PFSK-1 (cell line): ENCODE results near the gene PAX8.

Experiments
- FOXP2 ChIP-seq: optimal IDR thresholded peaks from 2 replicates; pipeline ENCODE3; 2011; ENCODE audit warnings: borderline replicate concordance, control low read depth, inconsistent platforms; ENCODE audit not compliant: insufficient read depth; ENCODE audit errors: extremely low read length, extremely low read depth
- POLR2AphosphoS5 ChIP-seq: IDR thresholded peaks from 2 replicates; pipeline ENCODE4 v1.6.1; 2012; ENCODE audit warnings: low read depth, mild to moderate bottlenecking, control low read depth, low read length, moderate library complexity
- SIN3A ChIP-seq: IDR thresholded peaks from 2 replicates; pipeline ENCODE4 v1.6.1; 2012; ENCODE audit warnings: mild to moderate bottlenecking, low read length, moderate library complexity, borderline replicate concordance; ENCODE audit not compliant: insufficient read depth
- TAF1 ChIP-seq: IDR thresholded peaks from 2 replicates; pipeline ENCODE4 v1.6.1; 2012; ENCODE audit warnings: low read length, control low read depth, borderline replicate concordance; ENCODE audit not compliant: insufficient read depth
- TF ChIP-seq, protein P1 (sequence below), 2 experiments: IDR thresholded peaks; 2 replicates each; pipeline versions ENCODE4 v1.6.1 to v1.8.0; 2011 to 2012; ENCODE audit warnings: low read depth in 2 of 2, low read length in 2 of 2, control low read depth in 1 of 2, inconsistent platforms in 1 of 2, mild to moderate bottlenecking in 1 of 2, moderate library complexity in 1 of 2; ENCODE audit not compliant: insufficient read depth in 1 of 2

The PAX8 gene

DNA sequence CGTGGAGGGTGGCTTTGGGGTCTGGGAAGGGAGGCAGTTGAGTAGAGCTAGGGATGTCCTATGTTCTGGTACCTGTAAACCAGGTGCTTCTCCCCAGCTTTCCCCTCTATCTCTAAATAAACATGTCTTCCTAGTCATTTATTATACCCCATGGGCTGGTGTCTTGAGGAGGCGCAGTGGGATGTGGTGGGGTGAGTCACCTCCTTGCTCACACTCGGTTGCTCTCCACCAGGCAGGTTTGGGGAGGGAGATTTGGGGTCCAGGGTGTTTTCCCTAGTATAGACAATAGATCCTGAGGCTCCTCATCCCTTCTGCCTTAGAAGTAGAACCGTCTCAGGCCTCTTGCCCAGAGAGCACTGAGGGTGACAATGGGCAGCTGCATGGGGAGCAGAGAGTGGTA is 99.8 kb downstream of the PAX8 start:
- TF ChIP-seq, protein P1, sequence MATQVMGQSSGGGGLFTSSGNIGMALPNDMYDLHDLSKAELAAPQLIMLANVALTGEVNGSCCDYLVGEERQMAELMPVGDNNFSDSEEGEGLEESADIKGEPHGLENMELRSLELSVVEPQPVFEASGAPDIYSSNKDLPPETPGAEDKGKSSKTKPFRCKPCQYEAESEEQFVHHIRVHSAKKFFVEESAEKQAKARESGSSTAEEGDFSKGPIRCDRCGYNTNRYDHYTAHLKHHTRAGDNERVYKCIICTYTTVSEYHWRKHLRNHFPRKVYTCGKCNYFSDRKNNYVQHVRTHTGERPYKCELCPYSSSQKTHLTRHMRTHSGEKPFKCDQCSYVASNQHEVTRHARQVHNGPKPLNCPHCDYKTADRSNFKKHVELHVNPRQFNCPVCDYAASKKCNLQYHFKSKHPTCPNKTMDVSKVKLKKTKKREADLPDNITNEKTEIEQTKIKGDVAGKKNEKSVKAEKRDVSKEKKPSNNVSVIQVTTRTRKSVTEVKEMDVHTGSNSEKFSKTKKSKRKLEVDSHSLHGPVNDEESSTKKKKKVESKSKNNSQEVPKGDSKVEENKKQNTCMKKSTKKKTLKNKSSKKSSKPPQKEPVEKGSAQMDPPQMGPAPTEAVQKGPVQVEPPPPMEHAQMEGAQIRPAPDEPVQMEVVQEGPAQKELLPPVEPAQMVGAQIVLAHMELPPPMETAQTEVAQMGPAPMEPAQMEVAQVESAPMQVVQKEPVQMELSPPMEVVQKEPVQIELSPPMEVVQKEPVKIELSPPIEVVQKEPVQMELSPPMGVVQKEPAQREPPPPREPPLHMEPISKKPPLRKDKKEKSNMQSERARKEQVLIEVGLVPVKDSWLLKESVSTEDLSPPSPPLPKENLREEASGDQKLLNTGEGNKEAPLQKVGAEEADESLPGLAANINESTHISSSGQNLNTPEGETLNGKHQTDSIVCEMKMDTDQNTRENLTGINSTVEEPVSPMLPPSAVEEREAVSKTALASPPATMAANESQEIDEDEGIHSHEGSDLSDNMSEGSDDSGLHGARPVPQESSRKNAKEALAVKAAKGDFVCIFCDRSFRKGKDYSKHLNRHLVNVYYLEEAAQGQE (IDR thresholded peaks at IDR 0.05; ENCODE audit: insufficient read depth in 1 of 2, low read depth in 2 of 2, low read length in 2 of 2) = no peak
- TF ChIP-seq SIN3A (no peak), FOXP2 (no peak), TAF1 (no peak), POLR2AphosphoS5 (no peak)

DNA sequence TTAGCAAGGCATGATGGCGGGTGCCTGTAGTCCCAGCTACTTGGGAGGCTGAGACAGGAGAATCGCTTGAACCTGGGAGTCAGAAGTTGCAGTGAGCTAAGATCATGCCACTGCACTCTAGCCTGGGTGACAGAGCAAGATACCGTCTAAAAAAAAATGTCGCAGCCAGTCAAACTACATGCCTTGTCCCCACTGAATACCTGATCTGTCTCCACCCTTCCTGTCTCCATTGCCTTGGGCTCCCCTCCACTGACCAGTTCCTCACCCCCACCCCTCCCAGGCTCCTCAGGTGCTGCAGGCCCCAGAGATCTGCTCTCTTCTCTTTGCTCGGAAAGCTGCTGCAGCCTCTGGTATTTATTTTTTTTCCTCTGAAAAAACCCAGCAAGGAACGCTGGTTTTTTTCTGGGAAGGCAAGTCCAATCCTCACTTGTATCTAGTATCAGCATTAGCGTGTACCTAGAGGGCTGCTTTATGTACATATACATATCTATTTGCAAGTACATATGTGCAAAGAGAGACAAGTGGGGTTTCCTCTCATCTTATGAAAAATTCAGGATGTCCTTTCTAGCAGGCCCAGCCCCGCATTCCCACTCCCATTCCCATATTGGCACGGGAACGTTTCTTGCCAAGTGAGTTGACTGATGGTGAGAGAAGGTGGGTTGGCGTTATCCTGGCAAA is 100.5 kb downstream of the PAX8 start:
- TF ChIP-seq POLR2AphosphoS5 (no peak), SIN3A (no peak), FOXP2 (no peak)
- TF ChIP-seq, protein P1 (IDR thresholded peaks at IDR 0.05; ENCODE audit: insufficient read depth in 1 of 2, low read depth in 2 of 2, low read length in 2 of 2) = no peak

DNA sequence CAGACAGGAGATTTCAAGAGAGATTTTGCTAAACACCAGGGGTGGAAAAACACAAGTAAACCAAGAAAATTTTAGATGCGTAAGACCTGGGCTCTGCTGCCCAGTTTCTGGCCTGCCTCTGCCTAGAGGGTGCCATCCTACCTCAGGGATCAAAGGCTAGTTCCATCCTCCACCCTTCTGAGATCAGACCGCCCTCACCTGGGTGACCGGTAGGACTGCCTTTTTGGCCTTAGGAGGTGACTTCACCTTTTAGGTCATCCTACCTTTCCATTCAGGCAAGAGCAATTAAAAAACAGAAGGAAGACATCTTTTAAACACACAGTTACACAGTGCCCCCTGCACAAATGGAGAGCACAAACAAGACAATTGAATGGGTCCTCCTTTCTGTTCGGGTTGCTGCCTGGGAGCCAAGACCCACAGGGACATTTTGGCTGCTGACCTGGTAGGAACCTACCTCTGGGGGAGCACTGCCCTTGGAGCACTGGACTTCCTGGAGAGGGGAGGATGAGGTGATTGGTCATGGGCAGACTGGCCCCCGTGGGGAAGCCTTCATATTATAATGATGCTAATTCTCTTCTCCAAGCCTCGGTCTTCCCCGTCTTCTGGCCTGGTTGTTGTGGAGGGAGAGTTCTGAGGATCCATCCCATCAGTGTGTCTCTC is 101.9 kb downstream of the PAX8 start:
- TF ChIP-seq FOXP2 (no peak), TAF1 (no peak), POLR2AphosphoS5 (no peak), SIN3A (no peak)
- TF ChIP-seq, protein P1 (IDR thresholded peaks at IDR 0.05; ENCODE audit: insufficient read depth in 1 of 2, low read depth in 2 of 2, low read length in 2 of 2) = no peak

DNA sequence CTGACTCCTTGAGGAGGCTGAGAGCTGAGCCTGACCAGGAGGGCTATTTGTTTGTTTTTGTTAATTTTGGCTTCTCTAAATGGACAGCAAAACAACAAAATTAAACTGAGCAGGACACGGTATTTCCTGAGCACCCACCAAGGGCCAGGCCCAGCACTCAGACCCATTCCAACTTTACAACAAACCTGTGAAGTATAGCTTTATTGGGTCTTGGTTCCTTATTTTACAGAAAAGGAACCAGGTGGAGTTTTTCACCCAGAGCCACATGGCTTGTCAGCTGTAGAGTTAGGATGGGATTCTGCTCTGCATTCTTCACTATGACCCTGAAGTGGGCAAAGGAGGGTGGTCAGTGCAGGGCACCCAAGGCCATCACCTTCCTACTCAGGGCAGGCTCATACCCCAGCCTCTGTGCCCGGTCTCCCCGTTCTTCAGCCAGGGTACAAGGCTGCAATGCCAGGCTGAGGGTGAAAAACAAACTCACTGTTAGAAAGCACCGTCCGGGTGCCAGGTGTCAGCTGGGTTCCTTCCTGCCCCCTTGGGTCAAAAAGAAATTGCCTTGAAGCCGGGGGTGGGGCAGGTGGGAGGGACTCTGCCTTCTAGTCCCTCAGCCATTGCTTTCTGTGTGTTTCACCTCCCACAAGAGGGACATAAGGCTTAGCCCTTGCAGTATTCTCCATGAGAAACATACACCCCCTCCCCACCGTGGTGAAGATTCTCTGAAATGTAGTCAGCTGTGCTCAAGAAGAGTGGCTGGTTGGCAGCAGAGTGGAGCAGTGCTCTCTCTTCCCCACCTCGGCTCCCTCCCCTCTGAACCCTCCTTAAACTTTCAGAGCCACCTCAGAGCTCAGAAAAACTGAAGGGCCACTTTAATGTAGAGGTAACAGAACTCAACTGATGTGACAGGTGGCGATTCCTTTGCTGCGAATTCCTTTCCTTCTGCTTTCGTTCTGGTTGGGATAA is 102.7 kb downstream of the PAX8 start:
- TF ChIP-seq, protein P1 (IDR thresholded peaks at IDR 0.05; ENCODE audit: insufficient read depth in 1 of 2, low read depth in 2 of 2, low read length in 2 of 2) = no peak
- no peak for TF ChIP-seq POLR2AphosphoS5
- TF ChIP-seq TAF1 = no peak
- no peak for TF ChIP-seq SIN3A
